GM19372 (cell line): ENCODE results near the gene ATAT1.
"Not testable (repeated sequence)": the region's sequence is repeated elsewhere in the genome, so short reads cannot be mapped to it uniquely, and the experiment has no call there.

Source experiments
- ATAC-seq: cut with Tn5 transposase; IDR thresholded peaks from one replicate; pipeline ENCODE4 v1.9.1; 2021; ENCODE audit warnings: mild to moderate bottlenecking, low read depth, moderate library complexity; ENCODE audit not compliant: unreplicated experiment

The ATAT1 gene

DNA sequence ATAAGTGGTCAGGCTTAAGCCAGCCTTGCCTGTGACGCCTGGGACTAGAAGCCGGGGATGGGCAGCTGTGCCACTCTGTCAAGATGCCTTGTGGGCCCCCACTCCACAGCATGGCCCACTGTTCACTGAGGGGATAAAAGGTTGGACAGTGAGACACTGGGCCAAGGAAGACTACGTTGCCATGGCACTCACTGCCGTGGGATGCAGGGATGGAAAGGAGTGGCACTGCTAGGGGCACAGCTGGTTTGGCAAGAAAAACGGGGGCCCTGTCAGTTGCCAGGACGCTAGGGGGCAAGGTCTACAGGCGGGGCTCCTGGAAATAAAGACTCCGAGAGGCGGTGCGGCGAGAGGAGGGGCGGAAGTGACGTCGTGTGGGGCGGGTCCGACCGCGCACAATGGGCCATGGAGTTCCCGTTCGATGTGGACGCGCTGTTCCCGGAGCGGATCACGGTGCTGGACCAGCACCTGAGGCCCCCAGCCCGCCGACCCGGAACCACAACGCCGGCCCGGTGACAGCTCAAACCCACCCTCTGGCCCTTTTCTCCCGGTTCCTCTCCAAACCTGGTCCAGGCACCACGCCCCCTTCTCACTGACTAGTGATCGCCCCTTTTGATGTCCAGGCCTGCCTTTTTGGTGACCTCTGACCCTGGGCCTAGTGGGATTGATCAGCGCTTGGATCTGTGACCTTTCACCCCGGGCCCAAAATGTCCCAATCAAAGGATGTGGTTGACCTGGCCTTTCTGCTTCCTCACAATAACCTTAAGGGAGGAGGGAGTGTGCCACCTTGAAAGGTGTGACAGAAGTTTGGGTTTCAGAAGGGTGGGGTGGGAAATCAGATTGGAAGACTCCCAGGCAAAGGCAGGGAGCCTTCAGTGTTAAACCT lies at the start of gene ATAT1:
TSS of gene ATAT1 (plus strand) at position 391 of the 883 bp plus-strand sequence.
- no peak for ATAC-seq

DNA sequence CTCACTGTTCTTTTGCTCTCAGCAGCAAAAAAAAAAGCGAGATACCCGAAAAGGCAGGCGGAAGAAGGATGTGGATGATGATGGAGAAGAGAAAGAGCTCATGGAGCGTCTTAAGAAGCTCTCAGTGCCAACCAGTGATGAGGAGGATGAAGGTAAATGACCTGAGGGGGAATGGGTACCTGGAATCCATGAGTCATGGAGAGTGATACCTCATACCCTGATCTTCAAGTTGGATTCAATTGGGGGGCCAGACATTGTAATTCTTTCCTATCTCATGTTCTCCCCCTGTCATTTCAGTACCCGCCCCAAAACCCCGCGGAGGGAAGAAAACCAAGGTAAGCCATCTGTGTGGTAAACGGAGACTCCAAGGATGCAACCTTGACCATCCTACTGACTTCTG lies 48.6 kb upstream of the ATAT1 start:
- no peak for ATAC-seq

DNA sequence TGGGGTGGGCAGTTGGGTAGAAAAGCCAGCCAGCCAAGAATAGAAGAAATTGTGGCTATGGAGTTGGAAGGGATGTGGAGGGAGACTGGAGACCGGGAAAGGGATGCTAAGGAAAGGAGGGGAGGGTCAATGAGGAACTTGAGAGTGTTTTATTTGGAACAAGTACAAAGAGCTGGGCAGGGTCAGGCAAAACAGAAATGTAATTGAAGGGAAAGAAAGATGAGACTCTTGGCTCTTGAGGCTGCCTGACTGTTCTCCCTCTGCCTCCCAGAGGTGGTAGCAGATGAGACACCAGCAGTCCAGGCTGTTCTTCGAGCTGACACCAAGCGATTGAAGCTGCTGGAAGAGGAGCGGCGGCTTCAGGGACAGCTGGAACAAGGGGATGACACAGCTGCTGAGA lies 42.8 kb upstream of the ATAT1 start:
- no peak for ATAC-seq

DNA sequence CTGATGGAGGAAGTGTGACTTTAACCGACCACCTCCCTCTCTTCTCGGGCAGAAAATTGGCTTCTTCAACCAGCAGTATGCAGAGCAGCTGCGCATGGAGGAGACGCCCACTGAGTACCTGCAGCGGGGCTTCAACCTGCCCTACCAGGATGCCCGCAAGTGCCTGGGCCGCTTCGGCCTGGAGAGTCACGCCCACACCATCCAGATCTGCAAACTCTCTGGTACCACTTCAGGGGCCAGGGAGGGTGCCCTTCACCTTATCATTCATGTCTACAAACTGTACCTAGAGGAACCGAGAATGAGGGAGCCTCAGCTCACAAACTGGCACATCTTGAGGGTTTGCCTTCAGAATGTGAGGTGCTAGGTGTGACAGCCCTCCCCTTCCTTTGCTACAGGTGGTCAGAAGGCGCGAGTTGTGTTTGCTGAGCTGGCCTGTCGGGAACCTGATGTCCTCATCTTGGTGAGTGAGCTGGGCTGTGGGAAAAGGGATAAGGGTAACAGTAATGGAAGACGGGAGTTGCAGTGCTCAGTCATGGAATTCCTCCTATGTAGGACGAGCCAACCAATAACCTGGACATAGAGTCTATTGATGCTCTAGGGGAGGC lies 36.8 kb upstream of the ATAT1 start:
- no peak for ATAC-seq

DNA sequence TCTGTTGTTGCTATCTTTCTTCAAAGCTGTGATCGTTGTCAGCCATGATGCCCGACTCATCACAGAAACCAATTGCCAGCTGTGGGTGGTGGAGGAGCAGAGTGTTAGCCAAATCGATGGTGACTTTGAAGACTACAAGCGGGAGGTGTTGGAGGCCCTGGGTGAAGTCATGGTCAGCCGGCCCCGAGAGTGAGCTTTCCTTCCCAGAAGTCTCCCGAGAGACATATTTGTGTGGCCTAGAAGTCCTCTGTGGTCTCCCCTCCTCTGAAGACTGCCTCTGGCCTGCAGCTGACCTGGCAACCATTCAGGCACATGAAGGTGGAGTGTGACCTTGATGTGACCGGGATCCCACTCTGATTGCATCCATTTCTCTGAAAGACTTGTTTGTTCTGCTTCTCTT lies 36.2 kb upstream of the ATAT1 start:
- no peak for ATAC-seq

DNA sequence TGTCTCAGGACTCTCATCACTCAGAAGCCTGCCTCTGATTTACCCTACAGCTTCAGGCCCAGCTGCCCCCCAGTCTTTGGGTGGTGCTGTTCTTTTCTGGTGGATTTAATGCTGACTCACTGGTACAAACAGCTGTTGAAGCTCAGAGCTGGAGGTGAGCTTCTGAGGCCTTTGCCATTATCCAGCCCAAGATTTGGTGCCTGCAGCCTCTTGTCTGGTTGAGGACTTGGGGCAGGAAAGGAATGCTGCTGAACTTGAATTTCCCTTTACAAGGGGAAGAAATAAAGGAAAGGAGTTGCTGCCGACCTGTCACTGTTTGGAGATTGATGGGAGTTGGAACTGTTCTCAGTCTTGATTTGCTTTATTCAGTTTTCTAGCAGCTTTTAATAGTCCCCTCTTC lies 35.7 kb upstream of the ATAT1 start:
- no peak for ATAC-seq

DNA sequence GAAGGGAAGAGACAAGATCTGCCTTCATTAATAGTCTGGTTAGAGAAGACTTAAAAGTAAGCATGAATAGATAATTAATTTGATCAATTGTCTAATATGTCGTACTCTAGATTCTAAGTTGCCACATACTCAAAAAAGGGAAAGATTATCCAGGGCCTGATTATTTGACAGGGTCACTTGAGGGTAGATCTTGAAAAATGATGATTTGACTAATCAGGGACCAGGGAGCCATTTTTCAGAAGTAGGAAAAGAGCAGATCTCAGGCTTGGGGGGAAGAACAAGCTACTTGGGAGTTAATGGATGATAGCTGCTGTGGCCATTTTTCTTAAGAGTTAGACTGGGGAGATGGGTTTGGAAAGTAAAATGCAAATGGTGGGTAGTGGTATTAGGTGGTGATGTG lies 34.4 kb upstream of the ATAT1 start:
- no peak for ATAC-seq

DNA sequence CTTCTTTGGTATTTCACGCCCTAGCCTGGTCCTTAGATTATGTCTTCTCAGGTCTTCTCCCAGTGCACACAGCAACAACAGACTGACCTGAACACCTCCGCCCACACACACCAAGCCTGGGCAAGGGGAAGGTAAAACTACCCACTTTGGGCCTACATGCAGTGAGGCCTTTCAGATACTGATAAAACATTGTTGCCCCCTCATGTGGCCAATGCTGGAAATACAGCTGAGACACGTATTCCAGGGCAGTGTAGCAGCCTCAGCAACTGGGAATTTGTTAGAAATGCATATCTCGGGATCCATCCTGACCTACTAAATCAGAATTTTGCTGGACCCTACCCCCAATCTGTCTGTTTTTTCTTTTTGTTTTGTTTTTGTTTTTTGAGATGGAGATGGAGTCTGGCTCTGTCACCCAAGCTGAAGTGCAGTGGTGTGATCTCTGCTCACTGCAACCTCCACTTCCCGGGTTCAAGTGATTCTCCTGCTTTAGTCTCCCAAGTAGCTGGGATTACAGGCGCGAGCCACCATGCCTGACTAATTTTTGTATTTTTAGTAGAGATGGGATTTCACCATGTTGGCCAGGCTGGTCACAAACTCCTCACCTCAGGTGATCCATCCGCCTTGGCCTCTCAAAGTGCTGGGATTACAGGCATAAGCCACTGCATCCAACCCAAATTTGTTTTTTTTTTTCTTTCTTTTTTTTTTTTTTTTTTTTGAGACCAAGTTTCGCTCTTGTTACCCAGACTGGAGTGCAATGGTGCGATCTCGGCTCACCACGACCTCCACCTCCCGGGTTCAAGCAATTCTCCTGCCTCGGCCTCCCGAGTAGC lies 29.1 kb upstream of the ATAT1 start:
- ATAC-seq: not testable (repeated sequence)

DNA sequence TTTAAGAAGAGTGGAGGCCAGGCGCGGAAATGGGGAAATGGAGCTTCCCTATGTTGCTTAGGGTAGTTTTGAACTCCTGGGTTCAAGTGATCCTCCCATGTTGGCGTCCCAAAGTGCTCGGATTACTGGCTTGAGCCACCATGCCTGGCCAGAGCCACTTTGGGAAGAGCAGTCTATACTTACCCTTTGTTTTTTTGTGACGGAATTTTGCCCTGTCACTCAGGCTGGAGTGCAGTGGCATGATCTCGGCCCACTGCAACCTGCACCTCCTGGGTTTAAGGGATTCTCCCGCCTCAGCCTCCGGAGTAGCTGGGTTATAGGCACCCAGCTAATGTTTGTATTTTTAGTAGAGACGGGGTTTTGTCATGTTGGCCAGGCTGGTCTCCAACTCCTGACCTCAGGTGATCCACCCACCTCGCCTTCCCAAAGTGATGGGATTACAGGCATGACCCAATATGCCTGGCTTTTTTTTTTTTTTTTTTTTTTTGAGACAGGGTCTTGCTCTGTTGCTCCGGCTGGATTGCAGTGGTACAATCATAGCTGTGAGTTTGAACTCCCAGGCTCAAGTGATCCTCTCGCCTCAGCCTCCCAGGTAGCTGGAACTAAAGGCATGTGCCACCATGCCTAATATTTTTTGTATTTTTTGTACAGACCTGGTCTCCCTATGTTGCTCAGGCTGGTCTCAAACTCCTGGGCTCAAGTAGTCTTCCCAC lies 27.6 kb upstream of the ATAT1 start:
- ATAC-seq: no peak

DNA sequence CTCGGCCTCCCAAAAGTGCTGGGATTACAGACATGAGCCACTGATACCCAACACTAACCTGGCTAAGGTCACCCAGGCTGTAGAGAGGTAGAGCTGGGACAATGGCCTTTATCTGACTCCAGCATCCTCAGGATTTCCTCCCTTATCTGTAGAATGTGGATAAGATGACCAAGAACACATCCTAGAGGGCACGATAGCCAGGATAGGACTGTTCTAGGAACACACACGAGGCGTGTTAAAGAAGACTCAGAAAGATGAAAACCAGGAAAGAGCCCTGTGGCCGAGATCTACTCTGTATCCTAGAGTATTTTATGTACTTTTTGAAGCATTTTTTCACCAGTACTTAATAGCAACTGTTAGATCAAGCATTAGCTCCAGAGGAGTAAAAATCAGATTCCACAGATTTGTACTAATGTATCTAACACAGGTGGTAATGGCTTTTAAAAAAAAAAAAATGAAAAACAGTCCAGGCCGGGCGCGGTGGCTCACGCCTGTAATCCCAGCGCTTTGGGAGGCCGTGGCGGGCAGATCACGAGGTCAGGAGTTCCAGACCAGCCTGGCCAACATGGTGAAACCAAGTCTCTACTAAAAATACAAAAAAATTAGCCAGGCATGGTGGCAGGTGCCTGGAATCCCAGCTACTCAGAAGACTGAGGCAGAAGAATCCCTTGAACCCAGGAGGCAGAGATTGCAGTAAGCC lies 26.9 kb upstream of the ATAT1 start:
- ATAC-seq: no peak

DNA sequence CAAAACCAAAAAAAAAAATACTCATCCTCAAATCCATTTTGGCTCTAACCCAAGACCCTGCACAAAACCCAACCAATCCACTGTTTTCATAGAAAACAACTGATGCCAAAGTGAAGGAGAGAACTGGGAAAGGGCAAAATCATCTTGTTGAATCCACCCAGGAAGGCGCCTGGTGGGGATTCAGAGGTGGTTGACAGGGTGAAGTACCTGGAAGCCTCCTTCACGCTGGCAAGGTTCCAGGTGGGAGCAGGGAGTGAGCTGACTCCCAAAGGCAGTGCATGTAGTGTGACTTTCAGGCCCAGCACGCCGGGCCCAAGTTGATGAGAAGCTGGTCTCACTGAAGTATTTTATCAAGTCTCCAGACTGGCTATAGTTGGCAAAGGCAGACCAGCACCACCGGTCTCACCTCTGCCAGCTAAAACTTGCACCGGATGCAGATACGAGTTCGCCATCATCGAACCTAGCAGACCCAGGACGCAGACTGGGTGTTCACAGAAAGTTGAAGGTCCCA lies 26.2 kb upstream of the ATAT1 start:
- no peak for ATAC-seq

DNA sequence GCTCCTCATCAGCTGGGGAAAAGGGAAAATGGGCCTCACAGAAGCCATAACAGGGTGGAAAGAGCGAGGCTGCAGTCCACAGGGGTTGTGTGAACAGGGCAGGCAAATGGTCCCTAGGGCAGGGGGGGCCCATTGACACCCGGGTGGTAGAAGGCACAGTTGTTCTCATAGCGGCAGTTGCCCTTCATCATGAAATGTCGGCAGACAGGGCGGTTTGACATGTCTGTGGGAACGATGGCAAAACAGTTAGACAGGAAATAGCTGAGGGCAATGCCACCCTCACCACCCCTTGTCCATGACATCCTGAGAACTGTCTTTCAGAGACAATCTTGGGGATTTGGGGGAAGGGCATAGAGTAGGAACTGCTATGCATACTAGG lies 25.2 kb upstream of the ATAT1 start:
- no peak for ATAC-seq

DNA sequence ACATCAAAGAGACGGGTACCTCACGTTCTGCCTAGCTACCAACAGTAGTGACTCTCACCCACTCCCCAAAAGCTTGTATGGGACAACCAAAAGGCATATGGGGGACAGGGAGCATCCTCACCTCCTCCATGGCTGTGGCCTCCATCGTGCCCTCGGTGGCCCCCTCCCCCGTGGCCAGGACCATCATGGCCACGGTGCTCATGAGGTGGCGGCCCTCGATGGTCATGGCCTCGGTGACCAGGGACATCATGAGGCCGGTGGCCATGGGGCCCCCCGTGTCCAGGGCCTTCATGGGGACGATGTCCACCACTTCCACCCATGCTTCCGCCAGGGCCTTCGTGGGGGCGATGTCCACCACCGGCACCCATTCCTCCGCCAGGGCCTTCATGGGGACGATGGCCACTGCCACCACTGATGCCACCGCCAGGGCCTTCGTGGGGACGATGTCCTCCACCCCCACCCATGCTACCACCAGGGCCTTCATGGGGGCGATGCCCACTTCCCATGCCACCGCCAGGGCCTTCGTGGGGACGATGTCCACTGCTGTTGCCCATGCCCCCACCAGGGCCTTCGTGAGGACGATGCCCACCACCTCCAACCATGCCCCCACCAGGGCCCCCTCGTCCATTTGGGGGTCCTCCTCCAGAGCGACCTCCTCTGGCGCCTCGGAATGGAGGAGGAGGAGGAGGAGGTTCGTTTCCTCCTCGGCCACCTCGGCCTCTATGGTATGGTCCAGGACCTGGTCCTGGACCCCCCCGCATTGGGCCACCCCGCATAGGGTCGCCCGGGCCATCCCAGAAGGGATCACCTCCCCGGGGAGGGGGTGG lies 24.6 kb upstream of the ATAT1 start:
- ATAC-seq: no peak

DNA sequence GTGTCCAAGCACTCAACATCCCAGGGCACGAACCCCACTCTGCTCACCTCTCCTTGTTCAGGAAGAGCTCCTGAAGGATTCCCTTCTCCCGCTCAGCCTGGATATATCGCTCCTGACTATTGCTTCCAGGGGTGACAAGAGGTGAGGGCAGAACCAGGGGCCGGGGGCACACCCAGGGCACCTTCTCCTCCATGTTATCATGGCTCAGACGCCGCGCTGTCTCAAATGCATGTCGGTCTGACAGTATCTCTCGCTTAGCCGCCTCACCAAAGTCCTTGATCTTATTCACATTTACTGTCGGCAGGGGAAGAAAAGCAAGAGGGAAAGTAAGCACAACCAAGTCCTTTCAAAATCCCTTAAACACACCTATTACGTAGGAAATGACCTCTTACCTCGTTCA lies 22.7 kb upstream of the ATAT1 start:
- ATAC-seq: no peak

DNA sequence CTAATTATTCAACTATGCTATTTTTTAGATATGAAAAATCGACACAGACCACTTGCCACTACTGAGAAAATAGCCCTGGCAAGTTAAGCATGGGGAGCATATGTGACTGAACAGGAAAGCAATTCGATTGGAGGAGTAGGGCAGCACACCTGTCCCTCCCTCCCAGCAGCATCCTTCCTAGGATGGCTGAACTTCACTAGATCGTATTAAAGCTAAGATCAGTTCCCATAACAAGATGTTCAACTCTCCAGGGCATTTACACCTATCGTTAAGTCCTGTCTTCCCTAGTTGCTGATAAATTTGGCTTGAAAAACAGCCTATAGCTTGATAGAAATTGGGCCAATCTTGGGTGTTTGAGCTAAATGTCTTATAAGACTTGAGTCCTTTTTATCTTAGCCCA lies 16.6 kb upstream of the ATAT1 start:
- ATAC-seq: no peak

DNA sequence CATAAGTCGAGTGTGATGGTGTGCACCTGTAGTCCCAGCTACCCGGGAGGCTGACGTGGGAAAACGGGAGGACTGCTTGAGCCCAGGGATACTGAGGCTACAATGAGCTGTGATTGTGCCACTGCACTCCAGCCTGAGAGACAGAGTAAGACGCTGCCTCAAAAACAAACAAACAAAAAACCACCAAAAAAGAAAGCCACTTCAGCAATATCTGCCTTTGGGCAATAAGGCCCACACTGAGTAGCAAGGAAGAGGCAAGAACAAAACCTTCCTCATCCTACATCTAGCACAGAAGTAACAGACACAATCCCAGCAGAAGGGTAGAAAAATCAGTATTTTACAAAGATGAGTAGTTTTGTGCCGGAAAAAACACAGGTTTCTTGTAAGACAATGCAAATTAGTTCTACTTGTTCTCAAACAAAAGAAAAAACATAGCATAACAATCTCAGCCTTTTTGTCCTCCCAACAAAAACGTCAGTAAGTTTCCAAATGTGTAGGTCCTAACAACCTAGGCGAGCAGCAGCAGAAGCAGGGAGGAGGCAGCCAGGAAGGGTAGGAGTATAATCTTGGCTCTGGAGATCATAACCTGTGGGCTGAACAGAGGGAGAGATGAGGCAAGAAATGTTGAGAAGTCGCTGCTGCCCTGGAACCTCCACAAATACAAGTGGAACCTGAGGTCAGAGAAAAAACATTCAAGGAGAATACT lies 15.4 kb upstream of the ATAT1 start:
- ATAC-seq: no peak

DNA sequence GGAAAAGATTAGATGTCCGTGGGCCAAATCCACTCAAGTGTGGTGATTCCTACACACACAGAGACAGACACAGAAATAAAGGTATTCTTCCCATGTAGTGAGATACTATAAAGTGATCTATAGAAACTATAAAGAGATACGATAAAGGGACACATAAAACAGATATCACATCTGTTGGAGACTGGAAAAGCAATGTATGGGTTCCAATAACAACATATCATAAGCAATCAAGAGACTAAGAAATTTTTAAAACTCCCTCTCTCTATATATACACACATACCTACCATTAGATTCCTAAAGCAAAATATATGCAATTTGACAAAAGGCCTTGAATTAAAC lies 14.8 kb upstream of the ATAT1 start:
- ATAC-seq: no peak

DNA sequence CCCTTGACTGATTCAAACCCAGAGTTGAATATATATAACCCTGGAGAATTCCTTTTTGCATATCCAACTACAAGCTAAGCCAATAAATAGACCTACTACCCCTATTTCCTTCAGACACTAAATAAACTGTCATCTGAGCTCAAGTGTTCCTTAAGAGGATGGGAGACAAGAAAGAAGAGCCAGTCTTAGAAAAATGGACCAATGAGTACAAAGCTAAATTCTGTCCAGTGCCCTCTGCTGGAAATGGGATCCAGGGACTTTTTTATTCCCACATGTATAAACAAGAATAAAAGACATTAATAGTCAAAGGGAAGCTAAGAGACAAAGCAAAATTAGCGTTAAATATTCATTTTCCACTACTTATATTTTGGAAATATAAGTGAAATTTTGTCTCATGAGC lies 14.5 kb upstream of the ATAT1 start:
- ATAC-seq: no peak
